H9 (cell line): ENCODE measurements around the gene GNB4. TPM values are rescaled to one million over a fixed set of nuclear protein-coding genes. Genes with fewer than 3 reads are reported as not detected.

Experiments
- DNase-seq: peaks from one replicate; pipeline ENCODE4 v3.0.0-alpha.2; 2017
- H2AFZ ChIP-seq: one replicate; pipeline ENCODE4 v1.6.1; 2013; ENCODE audit warnings: mild to moderate bottlenecking, low read length, control low read depth, moderate library complexity
- H2AK5ac ChIP-seq: 2 replicates; pipeline ENCODE4 v1.6.1; 2013; ENCODE audit warnings: low read length, control low read depth, mixed read lengths; ENCODE audit not compliant: insufficient read length
- H2BK120ac ChIP-seq: one replicate; pipeline ENCODE4 v1.6.1; 2013; ENCODE audit warnings: low read depth, mild to moderate bottlenecking, low read length, control low read depth, inconsistent platforms; ENCODE audit not compliant: poor library complexity, severe bottlenecking
- H2BK12ac ChIP-seq: 2 replicates; pipeline ENCODE4 v1.6.1; 2013; ENCODE audit warnings: low read length, control low read depth, mixed read lengths, low read depth; ENCODE audit not compliant: insufficient read length
- H2BK15ac ChIP-seq: 2 replicates; pipeline ENCODE4 v1.6.1; 2013; ENCODE audit warnings: low read depth, low read length, control low read depth
- H2BK20ac ChIP-seq: one replicate; pipeline ENCODE4 v1.6.1; 2013; ENCODE audit warnings: low read depth, mild to moderate bottlenecking, low read length, control low read depth, inconsistent platforms; ENCODE audit not compliant: poor library complexity, severe bottlenecking
- H2BK5ac ChIP-seq: 2 replicates; pipeline ENCODE4 v1.6.1; 2013; ENCODE audit warnings: low read length, control low read depth, mixed read lengths; ENCODE audit not compliant: insufficient read length
- H3K14ac ChIP-seq: 2 replicates; pipeline ENCODE4 v1.6.1; 2013; ENCODE audit warnings: low read length, control low read depth; ENCODE audit not compliant: insufficient read depth
- H3K18ac ChIP-seq: 2 replicates; pipeline ENCODE4 v1.6.1; 2013; ENCODE audit warnings: low read depth, mild to moderate bottlenecking, mixed read lengths, low read length, control low read depth; ENCODE audit not compliant: insufficient read length
- H3K23ac ChIP-seq: 2 replicates; pipeline ENCODE4 v1.6.1; 2013; ENCODE audit warnings: low read length, control low read depth, mixed read lengths, low read depth; ENCODE audit not compliant: insufficient read length
- H3K23me2 ChIP-seq: 2 replicates; pipeline ENCODE4 v1.6.1; 2013; ENCODE audit warnings: low read depth, mild to moderate bottlenecking, mixed read lengths, low read length, control low read depth; ENCODE audit not compliant: insufficient read length, poor library complexity, severe bottlenecking
- H3K27ac ChIP-seq: 2 replicates; pipeline ENCODE4 v1.5.1; 2013; ENCODE audit warnings: low read length, control low read depth, mixed read lengths, low read depth; ENCODE audit not compliant: insufficient read length
- H3K27me3 ChIP-seq: 2 replicates; pipeline ENCODE4 v1.6.1; 2013; ENCODE audit warnings: low read length, control low read depth, inconsistent platforms; ENCODE audit not compliant: insufficient read depth
- H3K4ac ChIP-seq: 2 replicates; pipeline ENCODE4 v1.6.1; 2013; ENCODE audit warnings: low read depth, mild to moderate bottlenecking, control low read depth, inconsistent platforms, low read length, moderate library complexity
- H3K4me1 ChIP-seq: 2 replicates; pipeline ENCODE4 v1.6.1; 2013; ENCODE audit warnings: low read length, control low read depth, inconsistent platforms; ENCODE audit not compliant: insufficient read depth
- H3K4me2 ChIP-seq: 2 replicates; pipeline ENCODE4 v1.6.1; 2013; ENCODE audit warnings: low read length, control low read depth, mixed read lengths; ENCODE audit not compliant: insufficient read length, insufficient read depth
- H3K56ac ChIP-seq: 2 replicates; pipeline ENCODE4 v1.6.1; 2013; ENCODE audit warnings: low read depth, mild to moderate bottlenecking, mixed read lengths, low read length, control low read depth; ENCODE audit not compliant: insufficient read length
- H3K79me1 ChIP-seq: 2 replicates; pipeline ENCODE4 v1.6.1; 2013; ENCODE audit warnings: low read depth, mild to moderate bottlenecking, moderate library complexity, low read length, control low read depth, inconsistent platforms; ENCODE audit not compliant: insufficient read depth, poor library complexity, severe bottlenecking
- H3K79me2 ChIP-seq: 2 replicates; pipeline ENCODE4 v1.6.1; 2013; ENCODE audit warnings: low read length, control low read depth, inconsistent platforms; ENCODE audit not compliant: insufficient read depth
- H3K9ac ChIP-seq: 2 replicates; pipeline ENCODE4 v1.6.1; 2013; ENCODE audit warnings: low read length, control low read depth, mixed read lengths; ENCODE audit not compliant: insufficient read length; ENCODE audit errors: extremely low read depth
- H3K9me3 ChIP-seq: one replicate; pipeline ENCODE4 v1.6.1; 2013; ENCODE audit warnings: low read depth, low read length, inconsistent platforms; ENCODE audit not compliant: control insufficient read depth
- H3T11ph ChIP-seq: one replicate; pipeline ENCODE4 v1.6.1; 2013; ENCODE audit warnings: mild to moderate bottlenecking, low read length, control low read depth, inconsistent platforms
- H4K20me1 ChIP-seq: one replicate; pipeline ENCODE4 v1.6.1; 2013; ENCODE audit not compliant: control insufficient read depth, insufficient read length, insufficient read depth
- H4K5ac ChIP-seq: 2 replicates; pipeline ENCODE4 v1.6.1; 2013; ENCODE audit warnings: low read depth, mild to moderate bottlenecking, mixed read lengths, low read length, control low read depth; ENCODE audit not compliant: insufficient read length
- H4K8ac ChIP-seq: replicated peaks from 2 replicates; pipeline ENCODE4 v1.6.1; 2013; ENCODE audit warnings: low read length, control low read depth, mixed read lengths, low read depth; ENCODE audit not compliant: insufficient read length
- H4K91ac ChIP-seq: 2 replicates; pipeline ENCODE4 v1.6.1; 2013; ENCODE audit warnings: low read depth, mild to moderate bottlenecking, moderate library complexity, mixed read lengths, low read length, control low read depth; ENCODE audit not compliant: insufficient read length
- H3K27ac Mint-ChIP-seq, 3 experiments: 2 replicates in 2 of 3; 3 replicates in 1 of 3; pipeline ENCODE4 v1.8.0; 2020 to 2021; ENCODE audit warnings: mixed read lengths in 3 of 3, mild to moderate bottlenecking in 1 of 3, moderate library complexity in 1 of 3
- H3K27me3 Mint-ChIP-seq: 2 replicates; pipeline ENCODE4 v1.8.0; 2021; ENCODE audit warnings: low read depth, mild to moderate bottlenecking, moderate library complexity, mixed read lengths
- H3K36me3 Mint-ChIP-seq, 3 experiments: 2 replicates in 2 of 3; 3 replicates in 1 of 3; pipeline ENCODE4 v1.8.0; 2020 to 2021; ENCODE audit warnings: low read depth in 3 of 3, mixed read lengths in 3 of 3; ENCODE audit not compliant: insufficient read depth in 1 of 3
- H3K4me1 Mint-ChIP-seq, 2 experiments: 2 replicates each; pipeline ENCODE4 v1.8.0; 2020; ENCODE audit warnings: mixed read lengths in 2 of 2
- H3K4me3 Mint-ChIP-seq, 2 experiments: 2 replicates in 1 of 2; 3 replicates in 1 of 2; pipeline ENCODE4 v1.8.0; 2020 to 2021; ENCODE audit warnings: mild to moderate bottlenecking in 2 of 2, mixed read lengths in 2 of 2, moderate library complexity in 1 of 2
- H3K9me3 Mint-ChIP-seq, 2 experiments: 2 replicates in 1 of 2; 3 replicates in 1 of 2; pipeline ENCODE4 v1.8.0; 2020; ENCODE audit warnings: mild to moderate bottlenecking in 2 of 2, mixed read lengths in 2 of 2, moderate library complexity in 1 of 2
- CTCF ChIP-seq: fragments of 200-600 bp; sonication (generic); conservative IDR thresholded peaks from 3 replicates; pipeline ENCODE4 v1.8.0; 2021; ENCODE audit warnings: antibody characterized with exemption, mild to moderate bottlenecking
- WGBS: extraction: QIAGEN DNeasy Blood & Tissue Kit; methylation state at CpG from one replicate; pipeline ENCODE4 v1.1.7; 2013; ENCODE audit warnings: missing lambda C conversion rate, low lambda C conversion rate, mixed read lengths; ENCODE audit not compliant: insufficient read length; ENCODE audit errors: extremely low coverage; 5-methylcytosine and 5-hydroxymethylcytosine counted together
- total RNA-seq: library from RNA; stranded (reverse); gene quantifications from 2 replicates; pipeline ENCODE4 v1.2.1, GENCODE V29; 2021

The GNB4 gene
- total RNA-seq, 1 experiment from 2014 or later = 25.0 TPM

GRCh38 chr3:179355996-179356395 is 95.3 kb downstream of the GNB4 start:
- H3K27ac ChIP-seq = no peak overlapping the region
- DNase-seq = no peak
- no peak overlapping the region for H2BK20ac ChIP-seq
- H3K23ac ChIP-seq = no peak overlapping the region
- no CpG with 5 or more reads among the region's 1 CpG for WGBS
- Mint-ChIP-seq H3K36me3 (peaks cover 18 to 71% (median 61%) of the 10 kb centered on the region in 3 experiments; a peak in 6 of 7 replicates), H3K4me1 (0 out of 4 replicates have a peak, but pooled peaks cover 0 to 4% of the 10 kb centered on the region in 2 experiments), H3K27me3 (no peaks in the 10 kb centered on the region), H3K4me3 (no peak overlapping the region), H3K9me3 (no peaks in the 10 kb centered on the region), H3K27ac (no peak overlapping the region)
- no peak overlapping the region for H3K9ac ChIP-seq
- H2AK5ac ChIP-seq = no peak overlapping the region
- no peak overlapping the region for H2BK5ac ChIP-seq
- H3K9me3 ChIP-seq = no peaks in the 10 kb centered on the region
- H3K4ac ChIP-seq = no peak overlapping the region
- H3K79me2 ChIP-seq = no peaks in the 10 kb centered on the region
- no peak overlapping the region for H2BK120ac ChIP-seq
- no peak overlapping the region for H3K56ac ChIP-seq
- no peak overlapping the region for H3K4me2 ChIP-seq
- H3T11ph ChIP-seq = no peak overlapping the region
- no peak overlapping the region for H3K14ac ChIP-seq
- no peak overlapping the region for H2AFZ ChIP-seq
- H3K79me1 ChIP-seq = no peaks in the 10 kb centered on the region
- H4K5ac ChIP-seq = no peak overlapping the region
- no peak overlapping the region for H4K8ac ChIP-seq
- H3K27me3 ChIP-seq = no peaks in the 10 kb centered on the region
- H3K23me2 ChIP-seq = no peaks in the 10 kb centered on the region
- no peak overlapping the region for H2BK15ac ChIP-seq
- H2BK12ac ChIP-seq = no peak overlapping the region
- no peaks in the 10 kb centered on the region for H4K20me1 ChIP-seq
- H3K18ac ChIP-seq = no peak overlapping the region
- no peak overlapping the region for H4K91ac ChIP-seq
- no peak for TF ChIP-seq CTCF
- H3K4me1 ChIP-seq = no peaks in the 10 kb centered on the region
